Astrocyte (in vitro differentiated cells and primary cell): ENCODE results near the gene TATDN3. TPM values are rescaled to one million over a fixed set of nuclear protein-coding genes. Genes with fewer than 3 reads are reported as not detected.
"Not testable (repeated sequence)": the region's sequence is repeated elsewhere in the genome, so short reads cannot be mapped to it uniquely, and the experiment has no call there.

ENCODE experiments used
- DNase-seq: peaks from one replicate; pipeline ENCODE4 v3.0.0-alpha.2; 2010; ENCODE audit warnings: low read depth
- FAIRE-seq: peaks from 2 replicates; lab custom pipeline; 2011; peaks lifted over from hg19 to GRCh38; lab: Jason Lieb, UNC
- H2AFZ ChIP-seq: 2 replicates; pipeline ENCODE4 v1.6.0; 2012; ENCODE audit warnings: low read depth, low read length, inconsistent platforms
- H3K27ac ChIP-seq: 2 replicates; pipeline ENCODE4 v1.5.1; 2011; ENCODE audit warnings: low read depth, low read length, inconsistent platforms
- H3K27me3 ChIP-seq: 2 replicates; pipeline ENCODE4 v1.6.0; 2011; ENCODE audit warnings: low read length, inconsistent platforms; ENCODE audit not compliant: insufficient read depth
- H3K36me3 ChIP-seq: 2 replicates; pipeline ENCODE4 v1.5.1; 2011; ENCODE audit warnings: low read length, inconsistent platforms; ENCODE audit not compliant: insufficient read depth
- H3K4me1 ChIP-seq: 2 replicates; pipeline ENCODE4 v1.5.1; 2011; ENCODE audit warnings: low read length, inconsistent platforms; ENCODE audit not compliant: insufficient read depth
- H3K4me2 ChIP-seq: 2 replicates; pipeline ENCODE4 v1.6.0; 2012; ENCODE audit warnings: low read length, inconsistent platforms
- H3K4me3 ChIP-seq: 2 replicates; pipeline ENCODE4 v1.5.1; 2011; ENCODE audit warnings: low read depth, mild to moderate bottlenecking, low read length, inconsistent platforms; ENCODE audit not compliant: insufficient read depth
- H3K79me2 ChIP-seq: 2 replicates; pipeline ENCODE4 v1.6.0; 2012; ENCODE audit warnings: mild to moderate bottlenecking, low read length, inconsistent platforms; ENCODE audit not compliant: insufficient read depth
- H3K9ac ChIP-seq: 2 replicates; pipeline ENCODE4 v1.6.0; 2012; ENCODE audit warnings: mild to moderate bottlenecking, low read length, inconsistent platforms
- H3K9me3 ChIP-seq: 2 replicates; pipeline ENCODE4 v1.5.1; 2012; ENCODE audit warnings: low read depth, mild to moderate bottlenecking, low read length, inconsistent platforms; ENCODE audit not compliant: insufficient read depth
- H4K20me1 ChIP-seq: 2 replicates; pipeline ENCODE4 v1.6.0; 2012; ENCODE audit warnings: low read length, inconsistent platforms; ENCODE audit not compliant: insufficient read depth
- H3K27ac Mint-ChIP-seq: one replicate; pipeline ENCODE4 v1.8.0; 2021; ENCODE audit warnings: mild to moderate bottlenecking, mixed read lengths; ENCODE audit not compliant: unreplicated experiment
- H3K27me3 Mint-ChIP-seq: one replicate; pipeline ENCODE4 v1.8.0; 2021; ENCODE audit warnings: low read depth, mixed read lengths; ENCODE audit not compliant: unreplicated experiment
- H3K36me3 Mint-ChIP-seq: one replicate; pipeline ENCODE4 v1.8.0; 2021; ENCODE audit warnings: low read depth, mixed read lengths; ENCODE audit not compliant: unreplicated experiment
- H3K4me1 Mint-ChIP-seq: one replicate; pipeline ENCODE4 v1.8.0; 2021; ENCODE audit warnings: low read depth, mixed read lengths; ENCODE audit not compliant: unreplicated experiment
- H3K4me3 Mint-ChIP-seq: one replicate; pipeline ENCODE4 v1.8.0; 2021; ENCODE audit warnings: mild to moderate bottlenecking, moderate library complexity, mixed read lengths; ENCODE audit not compliant: unreplicated experiment
- H3K9me3 Mint-ChIP-seq: one replicate; pipeline ENCODE4 v1.8.0; 2021; ENCODE audit warnings: mild to moderate bottlenecking, mixed read lengths; ENCODE audit not compliant: unreplicated experiment
- EZH2 ChIP-seq: IDR thresholded peaks from 2 replicates; pipeline ENCODE4 v1.6.1; 2012; ENCODE audit warnings: mild to moderate bottlenecking, low read length, inconsistent platforms; ENCODE audit not compliant: insufficient read depth
- total RNA-seq: library from RNA; stranded (reverse); gene quantifications from 2 replicates; pipeline ENCODE4 v1.2.1, GENCODE V29; 2021
- TF ChIP-seq, protein P1 (sequence below): IDR thresholded peaks from 2 replicates; pipeline ENCODE4 v1.5.1; 2011; ENCODE audit warnings: low read depth, mild to moderate bottlenecking, inconsistent platforms, low read length, moderate library complexity; ENCODE audit not compliant: insufficient read depth

The TATDN3 gene
- total RNA-seq, 1 donor from 2014 or later = 8.6 TPM

DNA sequence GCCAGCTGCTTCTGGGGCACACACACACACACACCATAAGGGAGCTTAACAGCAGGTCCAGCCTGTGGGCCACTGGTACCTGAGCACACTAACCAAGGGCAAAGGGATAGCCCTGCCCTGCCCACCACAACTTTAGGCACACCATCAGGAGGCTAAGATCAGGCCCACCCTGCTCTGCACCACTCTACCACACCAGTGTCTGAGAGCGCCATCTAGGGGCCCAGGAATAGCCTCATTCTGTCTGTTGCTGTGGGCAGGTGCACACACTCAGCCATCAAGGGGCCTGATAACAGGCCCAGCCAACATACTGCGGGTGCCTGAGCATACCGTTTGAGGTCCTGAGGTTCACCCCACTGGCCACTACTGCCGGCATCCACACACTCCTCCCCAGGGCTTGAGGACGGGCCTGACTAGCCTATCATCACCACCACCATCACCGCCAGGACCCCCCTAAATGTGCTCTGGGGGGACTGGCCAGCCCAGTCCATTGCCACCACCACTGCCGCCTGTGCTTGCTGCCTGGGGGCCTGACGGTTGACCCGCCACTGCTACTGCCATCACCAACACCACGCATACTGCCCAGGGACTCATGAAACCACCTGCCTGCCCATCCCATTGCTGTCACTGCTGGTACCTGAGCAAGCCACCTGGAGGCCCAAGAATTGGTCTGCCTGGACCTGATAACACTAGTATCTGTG, 31.4 kb upstream of the TATDN3 start:
- FAIRE-seq (no peak), DNase-seq (no peak)
- Mint-ChIP-seq H3K27me3 (no peaks in the 10 kb centered on the region), H3K4me1 (no peaks in the 10 kb centered on the region), H3K27ac (no peak overlapping the region), H3K36me3 (peaks cover 8% of the 10 kb centered on the region), H3K9me3 (no peaks in the 10 kb centered on the region), H3K4me3 (no peak overlapping the region)
- H3K4me2 ChIP-seq = no peak overlapping the region
- H2AFZ ChIP-seq = no peak overlapping the region
- H3K27ac ChIP-seq = no peak overlapping the region
- H3K36me3 ChIP-seq = peaks cover 5% of the 10 kb centered on the region
- no peaks in the 10 kb centered on the region for H3K4me1 ChIP-seq
- no peak for TF ChIP-seq EZH2
- TF ChIP-seq, protein P1, sequence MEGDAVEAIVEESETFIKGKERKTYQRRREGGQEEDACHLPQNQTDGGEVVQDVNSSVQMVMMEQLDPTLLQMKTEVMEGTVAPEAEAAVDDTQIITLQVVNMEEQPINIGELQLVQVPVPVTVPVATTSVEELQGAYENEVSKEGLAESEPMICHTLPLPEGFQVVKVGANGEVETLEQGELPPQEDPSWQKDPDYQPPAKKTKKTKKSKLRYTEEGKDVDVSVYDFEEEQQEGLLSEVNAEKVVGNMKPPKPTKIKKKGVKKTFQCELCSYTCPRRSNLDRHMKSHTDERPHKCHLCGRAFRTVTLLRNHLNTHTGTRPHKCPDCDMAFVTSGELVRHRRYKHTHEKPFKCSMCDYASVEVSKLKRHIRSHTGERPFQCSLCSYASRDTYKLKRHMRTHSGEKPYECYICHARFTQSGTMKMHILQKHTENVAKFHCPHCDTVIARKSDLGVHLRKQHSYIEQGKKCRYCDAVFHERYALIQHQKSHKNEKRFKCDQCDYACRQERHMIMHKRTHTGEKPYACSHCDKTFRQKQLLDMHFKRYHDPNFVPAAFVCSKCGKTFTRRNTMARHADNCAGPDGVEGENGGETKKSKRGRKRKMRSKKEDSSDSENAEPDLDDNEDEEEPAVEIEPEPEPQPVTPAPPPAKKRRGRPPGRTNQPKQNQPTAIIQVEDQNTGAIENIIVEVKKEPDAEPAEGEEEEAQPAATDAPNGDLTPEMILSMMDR = no peak
- no peaks in the 10 kb centered on the region for H3K9me3 ChIP-seq
- peaks cover 28% of the 10 kb centered on the region for H4K20me1 ChIP-seq
- no peaks in the 10 kb centered on the region for H3K27me3 ChIP-seq
- peaks cover 27% of the 10 kb centered on the region for H3K79me2 ChIP-seq
- H3K9ac ChIP-seq = no peak overlapping the region
- H3K4me3 ChIP-seq = no peak overlapping the region

DNA sequence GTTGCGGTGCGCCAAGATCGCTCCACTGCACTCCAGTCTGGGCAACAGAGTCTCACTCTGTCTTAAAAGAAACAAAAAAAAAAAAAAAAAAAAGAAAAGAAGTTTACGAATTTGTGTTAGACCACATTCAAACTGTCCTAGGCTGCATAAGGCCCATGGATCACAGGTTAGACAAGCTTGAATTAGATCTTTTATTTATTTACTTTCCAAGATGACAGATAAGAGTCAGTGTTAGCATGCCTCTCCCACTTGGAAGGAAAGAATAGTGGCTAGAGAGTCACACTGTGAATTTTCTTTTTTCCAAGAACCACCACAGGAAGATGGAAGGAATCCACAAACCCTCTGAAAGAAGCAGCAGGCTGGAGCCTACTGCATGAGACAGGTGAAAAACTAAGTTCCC, 29.5 kb upstream of the TATDN3 start:
- DNase-seq = no peak
- Histone ChIP-seq H3K4me3 (no peak overlapping the region), H3K9ac (no peak overlapping the region), H3K27ac (no peak overlapping the region), H3K4me1 (no peaks in the 10 kb centered on the region), H3K9me3 (no peaks in the 10 kb centered on the region), H4K20me1 (peaks cover 28% of the 10 kb centered on the region), H3K36me3 (peaks cover 5% of the 10 kb centered on the region), H2AFZ (no peak overlapping the region), H3K79me2 (peaks cover 37% of the 10 kb centered on the region), H3K27me3 (no peaks in the 10 kb centered on the region), H3K4me2 (no peak overlapping the region)
- Mint-ChIP-seq H3K4me1 (no peaks in the 10 kb centered on the region), H3K36me3 (peaks cover 10% of the 10 kb centered on the region), H3K4me3 (no peak overlapping the region), H3K9me3 (peaks cover 5% of the 10 kb centered on the region), H3K27ac (no peak overlapping the region), H3K27me3 (no peaks in the 10 kb centered on the region)
- TF ChIP-seq, protein P1 = no peak
- TF ChIP-seq EZH2 = no peak
- no peak for FAIRE-seq

- Mint-ChIP-seq H3K36me3 (peaks cover 13% of the 10 kb centered on the region), H3K9me3 (peaks cover 11% of the 10 kb centered on the region), H3K27me3 (no peaks in the 10 kb centered on the region), H3K4me3 (no peak overlapping the region), H3K27ac (no peak overlapping the region), H3K4me1 (no peaks in the 10 kb centered on the region)
- Histone ChIP-seq H3K9me3 (no peaks in the 10 kb centered on the region), H3K9ac (no peak overlapping the region), H3K4me3 (no peak overlapping the region), H3K36me3 (peaks cover 5% of the 10 kb centered on the region), H4K20me1 (peaks cover 28% of the 10 kb centered on the region), H3K27ac (no peak overlapping the region), H3K4me1 (no peaks in the 10 kb centered on the region), H3K27me3 (no peaks in the 10 kb centered on the region), H3K4me2 (no peak overlapping the region), H3K79me2 (peaks cover 35% of the 10 kb centered on the region), H2AFZ (no peak overlapping the region)
- FAIRE-seq = no peak
- no peak for TF ChIP-seq EZH2
- TF ChIP-seq, protein P1 = no peak
- DNase-seq = no peak
Measured at GRCh38 chr1:212762839-212763238, 28.9 kb upstream of the TATDN3 start.

GRCh38 chr1:212764718-212765281, 26.9 kb upstream of the TATDN3 start:
- peaks cover 20% of the 10 kb centered on the region for H4K20me1 ChIP-seq
- not testable (repeated sequence) for DNase-seq, H3K4me1 Mint-ChIP-seq, H3K4me2 ChIP-seq, H3K36me3 ChIP-seq, H3K27me3 ChIP-seq, FAIRE-seq, H3K9ac ChIP-seq, H3K27ac ChIP-seq, H3K4me3 ChIP-seq, H3K4me1 ChIP-seq, H3K9me3 ChIP-seq, H3K27me3 Mint-ChIP-seq, H2AFZ ChIP-seq, H3K27ac Mint-ChIP-seq, H3K4me3 Mint-ChIP-seq
- Mint-ChIP-seq H3K9me3 (peaks cover 24% of the 10 kb centered on the region), H3K36me3 (peaks cover 25% of the 10 kb centered on the region)
- H3K79me2 ChIP-seq = peaks cover 37% of the 10 kb centered on the region
